KMS-11 (cell line): ENCODE data around the gene CPSF4L.

Source experiments
- H2AFZ ChIP-seq: fragments of 200-600 bp; sonication (generic); 2 replicates; pipeline ENCODE4 v1.6.1; 2016; ENCODE audit warnings: antibody characterized with exemption, mixed run types, low read depth
- H3K27ac ChIP-seq: fragments of 200-600 bp; sonication (generic); 2 replicates; pipeline ENCODE4 v1.6.1; 2016; ENCODE audit warnings: mild to moderate bottlenecking, mixed run types
- H3K27me3 ChIP-seq: fragments of 200-600 bp; sonication (generic); 2 replicates; pipeline ENCODE4 v1.6.1; 2017; ENCODE audit warnings: mild to moderate bottlenecking, low read depth, mixed run types, moderate library complexity; ENCODE audit not compliant: insufficient read depth
- H3K36me3 ChIP-seq: fragments of 200-600 bp; sonication (generic); 2 replicates; pipeline ENCODE4 v1.6.1; 2017; ENCODE audit warnings: mild to moderate bottlenecking, mixed run types; ENCODE audit not compliant: insufficient read depth
- H3K4me1 ChIP-seq: fragments of 200-600 bp; sonication (generic); 2 replicates; pipeline ENCODE4 v1.6.1; 2016; ENCODE audit warnings: mild to moderate bottlenecking, low read depth, mixed run types; ENCODE audit not compliant: poor library complexity, severe bottlenecking
- H3K4me2 ChIP-seq: fragments of 200-600 bp; sonication (generic); 2 replicates; pipeline ENCODE4 v1.7.0; 2016; ENCODE audit warnings: mild to moderate bottlenecking, mixed run types
- H3K4me3 ChIP-seq: fragments of 200-600 bp; sonication (generic); IDR thresholded peaks from 2 replicates; pipeline ENCODE4 v1.6.1; 2017; ENCODE audit warnings: low read depth, low read length, mixed read lengths; ENCODE audit not compliant: insufficient read depth
- H3K79me2 ChIP-seq: fragments of 200-600 bp; sonication (generic); 2 replicates; pipeline ENCODE4 v1.6.1; 2016; ENCODE audit warnings: low read depth, mixed run types; ENCODE audit not compliant: insufficient read depth
- H3K9ac ChIP-seq: fragments of 200-600 bp; sonication (generic); 2 replicates; pipeline ENCODE4 v1.6.1; 2016; ENCODE audit warnings: mild to moderate bottlenecking, mixed run types
- H4K20me1 ChIP-seq: fragments of 200-600 bp; sonication (generic); 2 replicates; pipeline ENCODE4 v1.6.1; 2016; ENCODE audit warnings: mild to moderate bottlenecking, mixed run types; ENCODE audit not compliant: insufficient read depth
- TF ChIP-seq, protein P1 (sequence below): fragments of 200-600 bp; sonication (generic); conservative IDR thresholded peaks from 2 replicates; pipeline ENCODE4 v1.6.1; 2017; ENCODE audit warnings: low read depth, mild to moderate bottlenecking, antibody characterized with exemption, low read length, moderate library complexity, mixed read lengths

Gene CPSF4L

DNA sequence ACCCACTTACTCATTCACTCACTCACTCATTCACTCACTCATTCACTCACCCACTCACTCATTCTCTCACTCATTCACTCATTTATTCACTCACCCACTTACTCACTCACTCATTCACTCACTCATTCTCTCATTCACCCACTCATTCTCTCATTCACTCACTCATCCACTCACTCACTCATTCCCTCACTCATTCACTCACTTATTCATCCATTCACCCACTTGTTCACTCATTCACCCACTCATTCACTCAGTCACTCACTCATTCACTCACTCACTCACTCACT is 7.6 kb upstream of the CPSF4L start:
- TF ChIP-seq, protein P1, sequence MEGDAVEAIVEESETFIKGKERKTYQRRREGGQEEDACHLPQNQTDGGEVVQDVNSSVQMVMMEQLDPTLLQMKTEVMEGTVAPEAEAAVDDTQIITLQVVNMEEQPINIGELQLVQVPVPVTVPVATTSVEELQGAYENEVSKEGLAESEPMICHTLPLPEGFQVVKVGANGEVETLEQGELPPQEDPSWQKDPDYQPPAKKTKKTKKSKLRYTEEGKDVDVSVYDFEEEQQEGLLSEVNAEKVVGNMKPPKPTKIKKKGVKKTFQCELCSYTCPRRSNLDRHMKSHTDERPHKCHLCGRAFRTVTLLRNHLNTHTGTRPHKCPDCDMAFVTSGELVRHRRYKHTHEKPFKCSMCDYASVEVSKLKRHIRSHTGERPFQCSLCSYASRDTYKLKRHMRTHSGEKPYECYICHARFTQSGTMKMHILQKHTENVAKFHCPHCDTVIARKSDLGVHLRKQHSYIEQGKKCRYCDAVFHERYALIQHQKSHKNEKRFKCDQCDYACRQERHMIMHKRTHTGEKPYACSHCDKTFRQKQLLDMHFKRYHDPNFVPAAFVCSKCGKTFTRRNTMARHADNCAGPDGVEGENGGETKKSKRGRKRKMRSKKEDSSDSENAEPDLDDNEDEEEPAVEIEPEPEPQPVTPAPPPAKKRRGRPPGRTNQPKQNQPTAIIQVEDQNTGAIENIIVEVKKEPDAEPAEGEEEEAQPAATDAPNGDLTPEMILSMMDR, result no peak
- H3K36me3 ChIP-seq, result no peaks in the 10 kb centered on the region
- H3K9ac ChIP-seq, result no peak overlapping the region
- no peak overlapping the region for H3K27ac ChIP-seq
- H3K4me2 ChIP-seq, result no peak overlapping the region
- H3K27me3 ChIP-seq, result peaks cover 4% of the 10 kb centered on the region; the same call in 1 of the 2 replicates
- no peaks in the 10 kb centered on the region for H3K79me2 ChIP-seq
- peaks cover 6% of the 10 kb centered on the region for H3K4me1 ChIP-seq
- no peak overlapping the region for H3K4me3 ChIP-seq
- no peaks in the 10 kb centered on the region for H4K20me1 ChIP-seq
- no peak overlapping the region for H2AFZ ChIP-seq

DNA sequence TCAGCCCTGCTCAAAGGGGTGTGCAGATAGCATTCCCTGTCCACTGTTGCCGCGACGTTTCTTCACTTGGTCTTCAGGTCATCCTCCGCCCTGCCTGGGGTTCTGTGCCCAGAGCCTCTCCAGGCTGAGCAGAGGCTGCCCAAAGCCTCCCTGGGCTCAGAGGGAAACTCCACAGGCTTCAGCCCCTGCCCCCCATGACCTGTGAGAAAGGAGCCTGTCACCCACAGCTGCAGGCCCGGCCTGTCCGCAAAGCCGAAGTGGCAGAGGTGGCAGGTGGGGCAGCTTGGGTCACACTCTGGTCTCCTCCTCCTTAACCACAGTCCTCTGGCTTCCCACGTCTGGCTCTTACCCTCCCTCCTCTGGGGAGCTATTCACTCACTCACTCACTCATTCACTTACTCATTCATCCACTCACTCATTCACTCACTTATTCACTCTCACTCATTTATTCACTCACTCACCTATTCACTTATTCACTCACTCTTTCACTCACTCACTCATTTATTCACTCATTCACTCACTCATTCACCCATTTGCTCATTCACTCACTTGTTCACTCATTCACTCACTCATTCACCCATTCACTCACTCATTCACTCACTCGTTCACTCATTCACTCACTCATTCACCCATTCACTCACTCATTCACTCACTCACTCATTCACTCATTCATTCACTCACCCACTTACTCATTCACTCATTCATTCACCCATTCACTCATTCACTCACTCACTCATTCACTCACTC is 7.1 kb upstream of the CPSF4L start:
- Histone ChIP-seq H3K4me2 (no peak overlapping the region), H2AFZ (no peak overlapping the region), H3K4me1 (peaks cover 6% of the 10 kb centered on the region), H3K27me3 (peaks cover 4% of the 10 kb centered on the region; the same call in 1 of the 2 replicates), H3K9ac (no peak overlapping the region), H3K36me3 (no peaks in the 10 kb centered on the region), H4K20me1 (no peaks in the 10 kb centered on the region), H3K27ac (no peak overlapping the region), H3K4me3 (no peak overlapping the region), H3K79me2 (no peaks in the 10 kb centered on the region)
- TF ChIP-seq, protein P1, result no peak

DNA sequence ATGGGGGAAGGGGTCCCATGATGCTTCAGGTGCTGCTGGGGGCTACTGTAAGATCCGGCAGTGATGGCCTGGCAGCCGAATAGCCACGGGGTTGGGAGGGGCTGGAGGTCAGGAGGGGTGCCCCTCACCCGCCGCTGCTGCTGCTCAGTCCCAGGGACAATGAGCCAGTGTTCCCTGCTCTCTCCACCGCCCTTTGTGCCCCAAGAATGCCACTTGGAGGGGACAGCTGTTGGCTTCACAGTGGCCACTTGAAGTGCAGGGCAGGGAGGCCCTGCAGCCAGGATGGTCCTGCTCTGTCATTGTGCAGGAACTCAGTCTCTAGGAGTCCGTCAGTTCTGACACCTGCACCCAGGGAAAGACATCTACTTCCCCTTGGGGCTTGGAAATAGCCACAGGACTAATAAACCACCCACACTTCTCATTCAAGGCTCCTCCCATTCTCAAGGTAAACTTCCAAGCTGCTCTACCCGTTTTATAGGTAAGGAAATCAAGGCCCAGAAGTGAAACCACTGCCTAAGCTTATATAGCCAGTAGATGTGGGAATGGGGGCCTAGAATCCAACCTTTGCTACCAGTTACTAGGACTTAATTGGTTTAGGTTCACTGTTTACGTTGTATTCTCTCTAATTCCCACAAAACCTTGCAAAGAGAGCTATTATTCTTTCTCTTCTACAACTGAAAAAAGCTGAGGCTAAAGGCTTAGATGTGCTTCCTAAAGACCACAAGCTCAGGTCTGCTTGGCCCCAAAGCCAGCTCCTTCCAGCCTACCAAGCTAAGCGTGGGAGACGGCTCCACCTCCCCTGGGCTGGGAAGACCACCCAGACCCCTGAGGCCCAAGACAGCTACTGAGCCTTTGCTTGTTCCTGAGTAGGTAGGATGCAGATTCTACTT is 6.2 kb upstream of the CPSF4L start:
- no peak overlapping the region for H3K4me3 ChIP-seq
- H4K20me1 ChIP-seq, result no peaks in the 10 kb centered on the region
- no peaks in the 10 kb centered on the region for H3K79me2 ChIP-seq
- H3K27me3 ChIP-seq, result peaks cover 4% of the 10 kb centered on the region; the same call in 1 of the 2 replicates
- H3K4me1 ChIP-seq, result peaks cover 6% of the 10 kb centered on the region
- H3K27ac ChIP-seq, result no peak overlapping the region
- no peak overlapping the region for H3K9ac ChIP-seq
- H3K4me2 ChIP-seq, result no peak overlapping the region
- TF ChIP-seq, protein P1, result no peak
- H2AFZ ChIP-seq, result no peak overlapping the region
- H3K36me3 ChIP-seq, result no peaks in the 10 kb centered on the region

DNA sequence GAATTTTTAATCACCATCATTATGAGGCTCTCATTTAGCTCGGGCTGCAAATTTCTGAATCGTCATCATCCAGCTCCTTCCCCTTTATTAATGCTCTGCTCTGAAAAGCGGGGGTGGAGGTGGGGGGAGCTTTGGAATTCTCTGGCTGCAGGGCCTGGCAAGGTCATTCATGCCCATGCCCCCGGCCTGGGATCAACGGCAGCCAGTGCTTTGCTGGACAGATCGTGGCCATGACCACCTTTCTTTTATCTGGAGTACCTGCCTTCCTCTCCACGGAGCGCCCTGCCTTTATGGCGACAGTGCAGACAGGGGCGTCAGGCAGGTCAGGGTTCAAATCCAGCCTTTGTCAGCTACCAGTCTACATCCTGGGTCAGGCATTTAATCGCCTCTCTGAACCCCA is 5.1 kb upstream of the CPSF4L start:
- no peaks in the 10 kb centered on the region for H3K36me3 ChIP-seq

More for the DNA sequence above, 5.1 kb upstream of the CPSF4L start:
- peaks cover 6% of the 10 kb centered on the region for H3K4me1 ChIP-seq
- H3K79me2 ChIP-seq, result no peaks in the 10 kb centered on the region
- no peak overlapping the region for H3K9ac ChIP-seq
- H2AFZ ChIP-seq, result no peak overlapping the region
- no peak overlapping the region for H3K4me2 ChIP-seq
- H4K20me1 ChIP-seq, result no peaks in the 10 kb centered on the region
- H3K4me3 ChIP-seq, result no peak overlapping the region
- peaks cover 4% of the 10 kb centered on the region; the same call in 1 of the 2 replicates for H3K27me3 ChIP-seq
- TF ChIP-seq, protein P1, result no peak
- no peak overlapping the region for H3K27ac ChIP-seq
